K562 (cell line): ENCODE data around the gene CLIP2. TPM values are rescaled to one million over a fixed set of nuclear protein-coding genes. Genes with fewer than 3 reads are reported as not detected.

Experiments used
- ATF1 ChIP-seq, 2 experiments: fragments of 450-650 bp in 1 of 2; IDR thresholded peaks; 2 replicates each; pipeline ENCODE4 v1.6.1; 2016; ENCODE audit warnings: missing compliant biosample characterization in 1 of 2, missing genetic modification characterization in 1 of 2
- C11orf30 ChIP-seq: fragments of 450-650 bp; IDR thresholded peaks from 2 replicates; pipeline ENCODE4 v1.6.1; 2016; ENCODE audit warnings: low read depth, mild to moderate bottlenecking
- CBFA2T3 ChIP-seq: fragments of 450-650 bp; IDR thresholded peaks from 2 replicates; pipeline ENCODE4 v1.6.1; 2017
- DACH1 ChIP-seq: fragments of 450-650 bp; IDR thresholded peaks from 2 replicates; pipeline ENCODE4 v1.6.1; 2018; ENCODE audit not compliant: partially characterized antibody
- HDAC2 ChIP-seq: fragments of 450-650 bp; IDR thresholded peaks from 2 replicates; pipeline ENCODE4 v1.6.1; 2016; ENCODE audit warnings: mild to moderate bottlenecking
- HDAC6 ChIP-seq: IDR thresholded peaks from 2 replicates; pipeline ENCODE4 v1.6.1; 2012; ENCODE audit warnings: low read depth, mild to moderate bottlenecking, control low read depth, inconsistent platforms, low read length, moderate library complexity
- HMG20B ChIP-seq: fragments of 250-450 bp; sonication (Bioruptor Pico); IDR thresholded peaks from 2 replicates; pipeline ENCODE4 v1.5.0; 2021; ENCODE audit warnings: mild to moderate bottlenecking
- HNRNPH1 ChIP-seq: fragments of 200-400 bp; formaldehyde crosslinking; optimal IDR thresholded peaks from 2 replicates; pipeline ENCODE3; 2017; ENCODE audit warnings: low read depth, mild to moderate bottlenecking, low read length, moderate library complexity
- NCOA6 ChIP-seq: fragments of 450-650 bp; IDR thresholded peaks from 2 replicates; pipeline ENCODE4 v1.6.1; 2017; ENCODE audit warnings: mild to moderate bottlenecking
- NONO ChIP-seq, 2 experiments: fragments of 200-400 bp in 1 of 2; fragments of 450-650 bp in 1 of 2; formaldehyde crosslinking in 1 of 2; IDR thresholded peaks; 2 replicates each; pipeline ENCODE4 v1.6.1; 2017; ENCODE audit warnings: low read depth in 2 of 2, mild to moderate bottlenecking in 2 of 2, moderate library complexity in 2 of 2, low read length in 1 of 2
- POLR3A ChIP-seq: IDR thresholded peaks from 2 replicates; pipeline ENCODE4 v1.6.1; 2011; ENCODE audit warnings: borderline replicate concordance, mild to moderate bottlenecking, moderate library complexity; ENCODE audit not compliant: insufficient read length, insufficient read depth; ENCODE audit errors: extremely low read depth
- RCOR1 ChIP-seq, 2 experiments: IDR thresholded peaks; 2 replicates each; pipeline ENCODE4 v1.6.1; 2012; ENCODE audit warnings: low read depth in 2 of 2, low read length in 2 of 2, borderline replicate concordance in 1 of 2, improper control_type of control experiment in 1 of 2
- RUNX1 ChIP-seq: sonication (generic); IDR thresholded peaks from 2 replicates; pipeline ENCODE4 v1.6.1; 2016; ENCODE audit warnings: antibody characterized with exemption, low read depth
- TAL1 ChIP-seq: fragments of 450-650 bp; IDR thresholded peaks from 2 replicates; pipeline ENCODE4 v1.6.1; 2016; ENCODE audit warnings: mild to moderate bottlenecking
- TCF3 ChIP-seq: sonication (generic); formaldehyde crosslinking; IDR thresholded peaks from 2 replicates; pipeline ENCODE4 v1.4.0; 2020; ENCODE audit warnings: mild to moderate bottlenecking, missing genetic modification reagents
- TFAP4 ChIP-seq: sonication (generic); formaldehyde crosslinking; IDR thresholded peaks from 2 replicates; pipeline ENCODE4 v1.8.0; 2022; ENCODE audit warnings: missing genetic modification reagents, mild to moderate bottlenecking, moderate library complexity, borderline replicate concordance
- TOE1 ChIP-seq, 2 experiments: fragments of 450-650 bp in 1 of 2; sonication (generic) in 1 of 2; formaldehyde crosslinking in 1 of 2; IDR thresholded peaks; 2 replicates each; pipeline versions ENCODE4 v1.7.1 to v1.8.0; 2016 to 2022; ENCODE audit warnings: borderline replicate concordance in 2 of 2, mild to moderate bottlenecking in 2 of 2, antibody characterized with exemption in 1 of 2, inconsistent platforms in 1 of 2, low read depth in 1 of 2, missing genetic modification reagents in 1 of 2, moderate library complexity in 1 of 2
- ZBTB33 ChIP-seq: sonication (generic); formaldehyde crosslinking; IDR thresholded peaks from 2 replicates; pipeline ENCODE4 v1.8.1; 2023; ENCODE audit warnings: mild to moderate bottlenecking, missing genetic modification reagents
- ZBTB9 ChIP-seq: fragments of 450-650 bp; formaldehyde crosslinking; IDR thresholded peaks from 2 replicates; pipeline ENCODE4 v1.4.0; 2020; ENCODE audit warnings: mild to moderate bottlenecking, moderate library complexity
- ZFX ChIP-seq: sonication (generic); formaldehyde crosslinking; IDR thresholded peaks from 2 replicates; pipeline ENCODE4 v1.8.0; 2022; ENCODE audit warnings: mild to moderate bottlenecking, missing genetic modification reagents, moderate library complexity
- ZNF280B ChIP-seq: fragments of 250-450 bp; sonication (Bioruptor Pico); IDR thresholded peaks from 2 replicates; pipeline ENCODE4 v1.5.1; 2021; ENCODE audit warnings: mild to moderate bottlenecking
- ZNF384 ChIP-seq: IDR thresholded peaks from 2 replicates; pipeline ENCODE4 v1.6.1; 2012; ENCODE audit warnings: low read depth, low read length, improper control_type of control experiment
- ZSCAN32 ChIP-seq: fragments of 450-650 bp; formaldehyde crosslinking; IDR thresholded peaks from 2 replicates; pipeline ENCODE4 v1.4.0; 2020; ENCODE audit warnings: mild to moderate bottlenecking, moderate library complexity
- polyA plus RNA-seq, 8 experiments: library from polyadenylated mRNA; depleted of rRNA in 4 of 8; stranded (reverse) in 5 of 8; unstranded in 3 of 8; fragments of >200 nt; fragmentation: Nextera tagmentation in 2 of 8; fragmentation: Illumina TruSeq in 1 of 8; extraction: Ambion mirVana in 2 of 8; extraction: Trizol in 1 of 8; gene quantifications; 2 replicates each; pipeline versions ENCODE4 v1.2.1 to v1.2.3, GENCODE V29; 2011 to 2014; ENCODE audit warnings: inconsistent platforms in 1 of 8, missing spikeins in 1 of 8
- total RNA-seq, 7 experiments: library from RNA; depleted of rRNA in 6 of 7; stranded (reverse); fragments of >200 nt in 6 of 7; fragmentation: Illumina TruSeq in 2 of 7; extraction: Trizol in 2 of 7; gene quantifications; 2 replicates each; pipeline versions ENCODE4 v1.2.1 to v1.2.3, GENCODE V29; 2011 to 2021; ENCODE audit warnings: low replicate concordance in 1 of 7

The CLIP2 gene
- total and polyA plus RNA-seq, 9 of the 15 experiments (the other 6 are each of a cell fraction or from before 2014, with no cell fraction given): 0.07 to 5.4 (median 2.1) TPM

GRCh38 chr7:74272305-74273038 is 16.7 kb upstream of the CLIP2 start (continued):
- TF ChIP-seq ZSCAN32: no peak
- TF ChIP-seq ZBTB33: no peak
- TF ChIP-seq ZBTB9: no peak
- no peak for TF ChIP-seq TAL1
- no peak for TF ChIP-seq NONO (IDR thresholded peaks at IDR 0.05; ENCODE audit: low read depth in 2 of 2, low read length in 1 of 2)
- TF ChIP-seq DACH1: no peak
- no peak for TF ChIP-seq HDAC6
- TF ChIP-seq HNRNPH1: no peak
- TF ChIP-seq POLR3A: no peak
- TF ChIP-seq HMG20B (CRISPR knock-in tag): no peak
- TF ChIP-seq CBFA2T3: peak; percentile 59
- TF ChIP-seq TFAP4: peak; percentile 76
- no peak for TF ChIP-seq NCOA6
- no peak for TF ChIP-seq ZNF280B
- TF ChIP-seq ZFX (CRISPR knock-in tag): 0 out of 2 replicates have a peak, but pooled peaks have one; percentile 24
- TF ChIP-seq RCOR1 (IDR thresholded peaks at IDR 0.05; ENCODE audit: borderline replicate concordance in 1 of 2, low read depth in 2 of 2, low read length in 2 of 2): peak in 1 of 2 experiments; percentile 13; a peak in 1 of 4 replicates
- no peak for TF ChIP-seq TOE1 (IDR thresholded peaks at IDR 0.05; ENCODE audit: borderline replicate concordance)
- TF ChIP-seq TOE1 (CRISPR knock-in tag; IDR thresholded peaks at IDR 0.05; ENCODE audit: borderline replicate concordance, low read depth): no peak
- peak; percentile 60 for TF ChIP-seq TCF3 (CRISPR knock-in tag)
- no peak for TF ChIP-seq HDAC2
- TF ChIP-seq ZNF384: no peak
- no peak for TF ChIP-seq C11orf30
- no peak for TF ChIP-seq RUNX1
- no peak for TF ChIP-seq ATF1 (CRISPR knock-in tag; IDR thresholded peaks at IDR 0.05)
- TF ChIP-seq ATF1 (tag; IDR thresholded peaks at IDR 0.05): no peak
